Neural cell (in vitro differentiated cells): ENCODE data around the gene ESX1. TPM values are rescaled to one million over a fixed set of nuclear protein-coding genes. Genes with fewer than 3 reads are reported as not detected.

ENCODE experiments used
- H2AFZ ChIP-seq: fragments of 200-600, 300-800 bp; sonication (generic), shearing (Covaris generic); 2 replicates; pipeline ENCODE4 v1.6.0; 2014; ENCODE audit warnings: low read depth, mild to moderate bottlenecking, antibody characterized with exemption, low read length, moderate library complexity
- H3F3A ChIP-seq: fragments of 200-600 bp; shearing (Covaris generic); 2 replicates; pipeline ENCODE4 v1.6.1; 2016; ENCODE audit warnings: mild to moderate bottlenecking, moderate library complexity, mixed read lengths, antibody characterized with exemption, low read length; ENCODE audit not compliant: insufficient read depth, poor library complexity, severe bottlenecking
- H3K27ac ChIP-seq: fragments of 200-600, 300-800 bp; sonication (generic), shearing (Covaris generic); 2 replicates; pipeline ENCODE4 v1.5.1; 2014; ENCODE audit warnings: mild to moderate bottlenecking, low read length, moderate library complexity
- H3K27me3 ChIP-seq: fragments of 300-800, 200-600 bp; sonication (generic), shearing (Covaris generic); 2 replicates; pipeline ENCODE4 v1.6.0; 2014; ENCODE audit warnings: mild to moderate bottlenecking, low read depth, low read length, moderate library complexity; ENCODE audit not compliant: insufficient read depth
- H3K36me3 ChIP-seq: fragments of 300-800, 200-600 bp; sonication (generic), shearing (Covaris generic); 2 replicates; pipeline ENCODE4 v1.5.1; 2014; ENCODE audit warnings: mild to moderate bottlenecking, antibody characterized with exemption, low read length, moderate library complexity; ENCODE audit not compliant: insufficient read depth
- H3K4me2 ChIP-seq: fragments of 300-800, 200-600 bp; sonication (generic), shearing (Covaris generic); 2 replicates; pipeline ENCODE4 v1.6.0; 2014; ENCODE audit warnings: mild to moderate bottlenecking, low read length
- H3K4me3 ChIP-seq: fragments of 300-800, 200-600 bp; sonication (generic), shearing (Covaris generic); 2 replicates; pipeline ENCODE4 v1.5.1; 2014; ENCODE audit warnings: mild to moderate bottlenecking, low read length, moderate library complexity
- H3K79me2 ChIP-seq: fragments of 200-600 bp; shearing (Covaris generic); replicated peaks from 2 replicates; pipeline ENCODE4 v1.6.0; 2014; ENCODE audit warnings: mild to moderate bottlenecking, low read length, moderate library complexity; ENCODE audit not compliant: insufficient read depth
- H3K9ac ChIP-seq: fragments of 300-800, 200-600 bp; sonication (generic), shearing (Covaris generic); 2 replicates; pipeline ENCODE4 v1.6.1; 2016; ENCODE audit warnings: mild to moderate bottlenecking, low read length, mixed read lengths
- H3K9me2 ChIP-seq: fragments of 200-600 bp; shearing (Covaris generic); 2 replicates; pipeline ENCODE4 v1.6.1; 2016; ENCODE audit warnings: mild to moderate bottlenecking, low read length, mixed read lengths; ENCODE audit not compliant: insufficient read depth
- H3K9me3 ChIP-seq: fragments of 200-600, 300-800 bp; sonication (generic), shearing (Covaris generic); 2 replicates; pipeline ENCODE4 v1.6.1; 2016; ENCODE audit warnings: mild to moderate bottlenecking, mixed run types, low read length, moderate library complexity, mixed read lengths
- H4K20me1 ChIP-seq: fragments of 200-600 bp; shearing (Covaris generic); 2 replicates; pipeline ENCODE4 v1.6.1; 2016; ENCODE audit warnings: mild to moderate bottlenecking, mixed run types; ENCODE audit not compliant: insufficient read depth
- EP300 ChIP-seq: fragments of 450-650 bp; conservative IDR thresholded peaks from 2 replicates; pipeline ENCODE4 v1.6.1; 2014; ENCODE audit warnings: antibody characterized with exemption, mild to moderate bottlenecking, moderate library complexity; ENCODE audit not compliant: poor library complexity, severe bottlenecking
- EZH2 ChIP-seq: fragments of 200-600, 300-800 bp; shearing (Covaris generic), sonication (generic); IDR thresholded peaks from 2 replicates; pipeline ENCODE4 v1.6.1; 2014; ENCODE audit warnings: antibody characterized with exemption, low read length, borderline replicate concordance, mild to moderate bottlenecking; ENCODE audit not compliant: insufficient read depth, poor library complexity, severe bottlenecking
- MXI1 ChIP-seq: fragments of 450-650 bp; conservative IDR thresholded peaks from 2 replicates; pipeline ENCODE4 v1.6.1; 2014; ENCODE audit warnings: antibody characterized with exemption, mild to moderate bottlenecking; ENCODE audit not compliant: poor library complexity, severe bottlenecking
- POLR2AphosphoS5 ChIP-seq: IDR thresholded peaks from 2 replicates; pipeline ENCODE4 v1.6.1; 2012
- RAD21 ChIP-seq: fragments of 450-650 bp; conservative IDR thresholded peaks from 2 replicates; pipeline ENCODE4 v1.6.1; 2014; ENCODE audit warnings: antibody characterized with exemption, mild to moderate bottlenecking, moderate library complexity
- SMC3 ChIP-seq: fragments of 450-650 bp; conservative IDR thresholded peaks from 2 replicates; pipeline ENCODE4 v1.6.1; 2014; ENCODE audit warnings: antibody characterized with exemption, mild to moderate bottlenecking, moderate library complexity; ENCODE audit not compliant: poor library complexity
- TAF1 ChIP-seq: IDR thresholded peaks from 2 replicates; pipeline ENCODE4 v1.6.1; 2012; ENCODE audit warnings: low read depth
- polyA plus RNA-seq: library from polyadenylated mRNA; depleted of rRNA; stranded (reverse); fragments of >200 nt; gene quantifications from 2 replicates; pipeline ENCODE4 v1.2.3, GENCODE V29; 2014
- TF ChIP-seq, protein P1 (sequence below): IDR thresholded peaks from 2 replicates; pipeline ENCODE4 v1.6.1; 2012; ENCODE audit warnings: borderline replicate concordance
- TF ChIP-seq, protein P2 (sequence below): fragments of 450-650 bp; IDR thresholded peaks from 2 replicates; pipeline ENCODE4 v1.5.1; 2014; ENCODE audit warnings: antibody characterized with exemption, mild to moderate bottlenecking, moderate library complexity; ENCODE audit not compliant: poor library complexity, severe bottlenecking

ESX1 gene
- polyA plus RNA-seq, 1 donor from 2014 or later = not detected

DNA sequence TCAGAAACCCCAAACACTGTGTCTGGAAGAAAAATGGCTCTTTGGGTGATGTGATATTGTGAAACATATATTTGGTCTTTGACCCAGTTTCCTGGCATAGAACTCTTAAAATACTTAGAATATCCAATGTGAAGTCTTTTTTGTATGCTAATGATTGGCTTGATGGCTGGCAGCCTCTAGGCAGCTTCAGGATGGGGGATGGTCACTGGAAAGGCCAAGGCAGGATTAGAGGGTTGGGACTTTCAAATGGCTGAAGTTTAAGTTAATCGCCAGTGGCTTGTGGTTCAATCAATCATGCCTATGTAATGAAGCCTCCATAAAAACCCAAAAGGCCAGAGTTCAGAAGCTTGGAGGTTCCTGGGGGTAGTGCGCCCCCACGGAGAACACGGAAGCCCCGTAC, 33.5 kb upstream of the ESX1 start:
- no peaks in the 10 kb centered on the region for H3K36me3 ChIP-seq
- H3K9ac ChIP-seq = no peak overlapping the region
- no peaks in the 10 kb centered on the region for H3K9me2 ChIP-seq
- H4K20me1 ChIP-seq = no peaks in the 10 kb centered on the region
- no peak overlapping the region for H3K4me3 ChIP-seq
- no peak overlapping the region for H2AFZ ChIP-seq
- TF ChIP-seq, protein P1, sequence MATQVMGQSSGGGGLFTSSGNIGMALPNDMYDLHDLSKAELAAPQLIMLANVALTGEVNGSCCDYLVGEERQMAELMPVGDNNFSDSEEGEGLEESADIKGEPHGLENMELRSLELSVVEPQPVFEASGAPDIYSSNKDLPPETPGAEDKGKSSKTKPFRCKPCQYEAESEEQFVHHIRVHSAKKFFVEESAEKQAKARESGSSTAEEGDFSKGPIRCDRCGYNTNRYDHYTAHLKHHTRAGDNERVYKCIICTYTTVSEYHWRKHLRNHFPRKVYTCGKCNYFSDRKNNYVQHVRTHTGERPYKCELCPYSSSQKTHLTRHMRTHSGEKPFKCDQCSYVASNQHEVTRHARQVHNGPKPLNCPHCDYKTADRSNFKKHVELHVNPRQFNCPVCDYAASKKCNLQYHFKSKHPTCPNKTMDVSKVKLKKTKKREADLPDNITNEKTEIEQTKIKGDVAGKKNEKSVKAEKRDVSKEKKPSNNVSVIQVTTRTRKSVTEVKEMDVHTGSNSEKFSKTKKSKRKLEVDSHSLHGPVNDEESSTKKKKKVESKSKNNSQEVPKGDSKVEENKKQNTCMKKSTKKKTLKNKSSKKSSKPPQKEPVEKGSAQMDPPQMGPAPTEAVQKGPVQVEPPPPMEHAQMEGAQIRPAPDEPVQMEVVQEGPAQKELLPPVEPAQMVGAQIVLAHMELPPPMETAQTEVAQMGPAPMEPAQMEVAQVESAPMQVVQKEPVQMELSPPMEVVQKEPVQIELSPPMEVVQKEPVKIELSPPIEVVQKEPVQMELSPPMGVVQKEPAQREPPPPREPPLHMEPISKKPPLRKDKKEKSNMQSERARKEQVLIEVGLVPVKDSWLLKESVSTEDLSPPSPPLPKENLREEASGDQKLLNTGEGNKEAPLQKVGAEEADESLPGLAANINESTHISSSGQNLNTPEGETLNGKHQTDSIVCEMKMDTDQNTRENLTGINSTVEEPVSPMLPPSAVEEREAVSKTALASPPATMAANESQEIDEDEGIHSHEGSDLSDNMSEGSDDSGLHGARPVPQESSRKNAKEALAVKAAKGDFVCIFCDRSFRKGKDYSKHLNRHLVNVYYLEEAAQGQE = no peak
- TF ChIP-seq RAD21 (no peak), MXI1 (no peak), SMC3 (no peak), EP300 (no peak)
- H3K27ac ChIP-seq = no peak overlapping the region
- no peaks in the 10 kb centered on the region for H3K9me3 ChIP-seq
- no peak overlapping the region for H3K4me2 ChIP-seq
- no peaks in the 10 kb centered on the region for H3K79me2 ChIP-seq
- no peaks in the 10 kb centered on the region for H3F3A ChIP-seq
- no peaks in the 10 kb centered on the region for H3K27me3 ChIP-seq

DNA sequence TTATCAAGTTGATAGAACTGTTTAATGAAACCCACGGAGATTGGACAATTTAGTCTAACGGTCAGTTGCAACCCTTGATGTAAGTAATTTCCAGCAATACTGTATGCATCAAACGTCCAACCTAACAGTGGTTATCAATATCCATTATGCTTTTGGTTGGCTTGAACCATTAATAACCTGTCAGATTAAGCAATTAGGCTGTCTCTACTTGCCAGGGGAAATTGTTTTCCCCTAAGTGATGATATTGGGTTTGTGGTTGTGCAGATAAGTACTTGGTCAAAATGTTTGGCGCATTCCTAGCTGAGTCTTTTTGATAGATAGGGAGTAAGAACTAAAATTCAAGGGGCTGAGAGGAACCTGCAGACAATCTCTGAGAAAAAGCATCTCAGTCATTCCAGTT, 30.5 kb upstream of the ESX1 start:
- Histone ChIP-seq H3K9ac (no peak overlapping the region), H3K4me3 (no peak overlapping the region), H3K27ac (no peak overlapping the region), H4K20me1 (no peaks in the 10 kb centered on the region), H3K4me2 (no peak overlapping the region), H3K9me3 (no peaks in the 10 kb centered on the region), H2AFZ (no peak overlapping the region), H3K27me3 (no peaks in the 10 kb centered on the region), H3F3A (no peaks in the 10 kb centered on the region), H3K79me2 (no peaks in the 10 kb centered on the region), H3K9me2 (no peaks in the 10 kb centered on the region), H3K36me3 (no peaks in the 10 kb centered on the region)
- TF ChIP-seq MXI1 = no peak
- TF ChIP-seq SMC3 = no peak
- no peak for TF ChIP-seq RAD21
- TF ChIP-seq, protein P1 = no peak
- TF ChIP-seq TAF1 = no peak
- no peak for TF ChIP-seq POLR2AphosphoS5
- TF ChIP-seq EP300 = no peak
- TF ChIP-seq EZH2 = no peak
- TF ChIP-seq, protein P2, sequence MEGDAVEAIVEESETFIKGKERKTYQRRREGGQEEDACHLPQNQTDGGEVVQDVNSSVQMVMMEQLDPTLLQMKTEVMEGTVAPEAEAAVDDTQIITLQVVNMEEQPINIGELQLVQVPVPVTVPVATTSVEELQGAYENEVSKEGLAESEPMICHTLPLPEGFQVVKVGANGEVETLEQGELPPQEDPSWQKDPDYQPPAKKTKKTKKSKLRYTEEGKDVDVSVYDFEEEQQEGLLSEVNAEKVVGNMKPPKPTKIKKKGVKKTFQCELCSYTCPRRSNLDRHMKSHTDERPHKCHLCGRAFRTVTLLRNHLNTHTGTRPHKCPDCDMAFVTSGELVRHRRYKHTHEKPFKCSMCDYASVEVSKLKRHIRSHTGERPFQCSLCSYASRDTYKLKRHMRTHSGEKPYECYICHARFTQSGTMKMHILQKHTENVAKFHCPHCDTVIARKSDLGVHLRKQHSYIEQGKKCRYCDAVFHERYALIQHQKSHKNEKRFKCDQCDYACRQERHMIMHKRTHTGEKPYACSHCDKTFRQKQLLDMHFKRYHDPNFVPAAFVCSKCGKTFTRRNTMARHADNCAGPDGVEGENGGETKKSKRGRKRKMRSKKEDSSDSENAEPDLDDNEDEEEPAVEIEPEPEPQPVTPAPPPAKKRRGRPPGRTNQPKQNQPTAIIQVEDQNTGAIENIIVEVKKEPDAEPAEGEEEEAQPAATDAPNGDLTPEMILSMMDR = no peak
